OCI-M1 (cell line): ENCODE results near the gene MAP6.
"Not testable (repeated sequence)": the region's sequence is repeated elsewhere in the genome, so short reads cannot be mapped to it uniquely, and the experiment has no call there.

ENCODE experiments used
- DNase-seq: peaks from one replicate; lab custom pipeline; 2025; lab: John Stamatoyannopoulos, UW

The MAP6 gene

GRCh38 chr11:75591371-75591770 is 77.5 kb downstream of the MAP6 start:
- DNase-seq, result no peak

GRCh38 chr11:75589933-75590332 is 78.9 kb downstream of the MAP6 start:
- DNase-seq, result peak; percentile 99

- DNase-seq, result no peak
Measured at GRCh38 chr11:75589051-75589450, 79.8 kb downstream of the MAP6 start.

- no peak for DNase-seq
Measured at GRCh38 chr11:75588051-75588481, 80.8 kb downstream of the MAP6 start.

GRCh38 chr11:75586395-75586794 is 82.4 kb downstream of the MAP6 start:
- DNase-seq, result no peak

GRCh38 chr11:75585293-75585670 is 83.6 kb downstream of the MAP6 start:
- no peak for DNase-seq

GRCh38 chr11:75584659-75585292 is 84.1 kb downstream of the MAP6 start:
- not testable (repeated sequence) for DNase-seq

- DNase-seq, result peak; percentile 87
Measured at GRCh38 chr11:75583718-75584658, 84.8 kb downstream of the MAP6 start.

GRCh38 chr11:75582895-75583717 is 85.7 kb downstream of the MAP6 start:
- peak; percentile 97 for DNase-seq

GRCh38 chr11:75582506-75582894 is 86.3 kb downstream of the MAP6 start:
- DNase-seq, result no peak

GRCh38 chr11:75579841-75580240 is 89.0 kb downstream of the MAP6 start:
- no peak for DNase-seq

GRCh38 chr11:75578977-75579376 is 89.9 kb downstream of the MAP6 start:
- no peak for DNase-seq

GRCh38 chr11:75577207-75577606 is 91.6 kb downstream of the MAP6 start:
- peak; percentile 82 for DNase-seq

GRCh38 chr11:75576499-75576918 is 92.3 kb downstream of the MAP6 start:
- peak; percentile 99 for DNase-seq

GRCh38 chr11:75576017-75576416 is 92.8 kb downstream of the MAP6 start:
- DNase-seq, result no peak

GRCh38 chr11:75574698-75575602 is 93.9 kb downstream of the MAP6 start:
- DNase-seq, result no peak

- DNase-seq, result no peak
Measured at GRCh38 chr11:75572744-75573143, 96.1 kb downstream of the MAP6 start.

GRCh38 chr11:75571625-75572024 is 97.2 kb downstream of the MAP6 start:
- DNase-seq, result no peak

- DNase-seq, result no peak
Measured at GRCh38 chr11:75570559-75571139, 98.2 kb downstream of the MAP6 start.

- no peak for DNase-seq
Measured at GRCh38 chr11:75568616-75569219, 100.1 kb downstream of the MAP6 start.

- no peak for DNase-seq
Measured at GRCh38 chr11:75567971-75568370, 100.9 kb downstream of the MAP6 start.
